ENCODE measurements around the gene DOCK6. TPM values are rescaled to one million over a fixed set of nuclear protein-coding genes. Genes with fewer than 3 reads are reported as not detected.

DOCK6 gene
- total and polyA plus RNA-seq, 2 of the 13 experiments (the other 11 are each of a cell fraction or from before 2014, with no cell fraction given): 5.4 to 38.1 TPM

DNA sequence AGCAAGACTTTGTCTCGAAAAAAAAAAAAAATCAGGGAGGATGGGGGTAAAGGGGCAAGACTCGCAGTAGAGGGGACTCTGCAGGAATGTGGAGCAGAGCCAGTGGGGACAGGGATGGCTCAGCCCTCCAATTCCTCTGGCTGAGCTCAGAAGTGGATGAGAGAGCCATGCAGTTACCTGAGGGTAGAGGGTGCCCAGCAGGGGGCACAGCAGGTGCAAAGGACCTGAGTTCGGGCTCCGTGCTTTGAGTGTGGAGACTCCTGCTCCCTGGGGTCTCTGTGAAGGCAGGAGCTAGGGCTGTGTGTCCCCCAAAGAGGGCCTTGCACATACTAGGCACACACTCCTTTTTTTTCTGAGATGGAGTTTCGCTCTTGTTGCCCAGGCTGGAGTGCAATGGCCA is 7.7 kb downstream of the DOCK6 start (continued):
- TF ChIP-seq ZFP37 (CRISPR knock-in tag; IDR thresholded peaks at IDR 0.05; ENCODE audit: borderline replicate concordance): no peak
- no peak for TF ChIP-seq ETV6 (CRISPR knock-in tag; conservative IDR thresholded peaks at IDR 0.05)
- peak; percentile 30; the same call in 1 of the 2 replicates for TF ChIP-seq RAD21 (CRISPR knock-in tag; IDR thresholded peaks at IDR 0.05)
- TF ChIP-seq ZNF329 (CRISPR knock-in tag; IDR thresholded peaks at IDR 0.05; ENCODE audit: low read depth): no peak
- TF ChIP-seq, protein P1, sequence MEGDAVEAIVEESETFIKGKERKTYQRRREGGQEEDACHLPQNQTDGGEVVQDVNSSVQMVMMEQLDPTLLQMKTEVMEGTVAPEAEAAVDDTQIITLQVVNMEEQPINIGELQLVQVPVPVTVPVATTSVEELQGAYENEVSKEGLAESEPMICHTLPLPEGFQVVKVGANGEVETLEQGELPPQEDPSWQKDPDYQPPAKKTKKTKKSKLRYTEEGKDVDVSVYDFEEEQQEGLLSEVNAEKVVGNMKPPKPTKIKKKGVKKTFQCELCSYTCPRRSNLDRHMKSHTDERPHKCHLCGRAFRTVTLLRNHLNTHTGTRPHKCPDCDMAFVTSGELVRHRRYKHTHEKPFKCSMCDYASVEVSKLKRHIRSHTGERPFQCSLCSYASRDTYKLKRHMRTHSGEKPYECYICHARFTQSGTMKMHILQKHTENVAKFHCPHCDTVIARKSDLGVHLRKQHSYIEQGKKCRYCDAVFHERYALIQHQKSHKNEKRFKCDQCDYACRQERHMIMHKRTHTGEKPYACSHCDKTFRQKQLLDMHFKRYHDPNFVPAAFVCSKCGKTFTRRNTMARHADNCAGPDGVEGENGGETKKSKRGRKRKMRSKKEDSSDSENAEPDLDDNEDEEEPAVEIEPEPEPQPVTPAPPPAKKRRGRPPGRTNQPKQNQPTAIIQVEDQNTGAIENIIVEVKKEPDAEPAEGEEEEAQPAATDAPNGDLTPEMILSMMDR (CRISPR knock-in tag; IDR thresholded peaks at IDR 0.05): peak; percentile 72
- 0 out of 2 replicates have a peak, but pooled peaks have one; percentile 26 for TF ChIP-seq DZIP1 (CRISPR knock-in tag; IDR thresholded peaks at IDR 0.05)
- TF ChIP-seq SMAD9 (CRISPR knock-in tag; IDR thresholded peaks at IDR 0.05): no peak
- TF ChIP-seq ZNF766 (CRISPR knock-in tag; IDR thresholded peaks at IDR 0.05; ENCODE audit: borderline replicate concordance): no peak
- no peak for TF ChIP-seq ZKSCAN1 (IDR thresholded peaks at IDR 0.05; ENCODE audit: low read length)
- TF ChIP-seq ZNF572 (CRISPR knock-in tag; IDR thresholded peaks at IDR 0.05): no peak
- peak; percentile 64 for TF ChIP-seq STAG1 (CRISPR knock-in tag; IDR thresholded peaks at IDR 0.05)
- TF ChIP-seq ZNF720 (CRISPR knock-in tag; IDR thresholded peaks at IDR 0.05): no peak
- TF ChIP-seq, protein P2, sequence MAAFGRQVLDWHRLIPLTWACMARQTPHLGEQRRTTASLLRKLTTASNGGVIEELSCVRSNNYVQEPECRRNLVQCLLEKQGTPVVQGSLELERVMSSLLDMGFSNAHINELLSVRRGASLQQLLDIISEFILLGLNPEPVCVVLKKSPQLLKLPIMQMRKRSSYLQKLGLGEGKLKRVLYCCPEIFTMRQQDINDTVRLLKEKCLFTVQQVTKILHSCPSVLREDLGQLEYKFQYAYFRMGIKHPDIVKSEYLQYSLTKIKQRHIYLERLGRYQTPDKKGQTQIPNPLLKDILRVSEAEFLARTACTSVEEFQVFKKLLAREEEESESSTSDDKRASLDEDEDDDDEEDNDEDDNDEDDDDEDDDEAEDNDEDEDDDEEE (CRISPR knock-in tag; IDR thresholded peaks at IDR 0.05): no peak

Measured in HepG2 (cell line).